ENCODE results near the gene IL1RAP.

The IL1RAP gene

DNA sequence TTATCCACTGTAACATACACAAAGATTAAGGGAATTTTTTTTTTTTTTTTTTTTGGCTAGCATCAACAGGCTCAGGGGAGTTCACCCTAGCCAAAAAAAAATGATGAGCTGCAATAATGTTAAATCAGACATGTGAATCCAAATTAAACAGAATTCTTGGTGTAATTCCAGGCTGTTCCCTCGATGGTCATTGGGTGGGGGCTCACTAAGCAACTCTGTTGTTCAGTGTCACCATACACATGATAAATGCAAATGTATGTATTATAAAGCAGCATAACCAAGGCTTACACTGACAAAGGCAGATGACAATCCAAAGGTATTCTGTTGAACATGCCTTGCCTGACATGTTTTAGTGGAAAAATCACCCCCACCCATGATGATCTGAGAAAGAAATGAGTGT is 29.0 kb downstream of the IL1RAP start:
- no peak for DNase-seq

DNA sequence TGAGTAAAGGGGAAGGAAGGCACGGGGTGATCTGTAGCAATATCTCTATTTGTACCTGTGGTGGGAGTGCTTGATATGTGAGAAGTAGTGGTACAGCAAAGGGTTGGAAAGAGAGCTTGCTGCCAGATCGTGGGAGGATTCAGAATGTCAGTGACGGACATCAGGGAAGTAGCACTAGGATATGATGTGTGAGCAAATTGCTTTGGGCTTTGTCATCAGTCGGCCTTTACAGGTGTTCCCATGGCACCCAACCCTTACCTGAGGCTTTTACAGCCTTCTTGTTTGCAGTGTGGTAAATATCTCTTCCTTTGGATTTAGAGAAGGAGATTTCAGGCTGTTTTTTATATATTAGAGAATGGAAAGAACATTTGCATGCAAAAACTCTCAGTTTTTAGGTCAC is 29.8 kb downstream of the IL1RAP start:
- no peak for DNase-seq

DNA sequence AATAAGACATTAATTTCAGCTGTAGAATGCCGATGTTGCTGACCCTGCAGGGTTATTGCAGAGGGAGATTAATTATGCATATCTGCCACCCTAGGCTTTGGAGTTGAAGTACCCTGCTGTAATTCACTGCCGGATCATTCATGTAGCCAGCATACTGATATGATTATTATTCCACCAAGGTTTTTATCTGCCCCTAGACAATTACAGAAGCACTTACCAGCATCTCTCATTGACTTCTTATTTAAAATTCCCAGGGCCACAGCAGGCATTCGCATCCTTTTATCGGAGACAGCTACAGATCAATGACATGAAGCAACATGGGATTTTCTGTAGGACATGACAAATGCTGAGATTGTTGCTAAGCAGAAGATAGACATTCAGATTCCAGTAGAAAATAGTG is 31.3 kb downstream of the IL1RAP start:
- no peak for DNase-seq

DNA sequence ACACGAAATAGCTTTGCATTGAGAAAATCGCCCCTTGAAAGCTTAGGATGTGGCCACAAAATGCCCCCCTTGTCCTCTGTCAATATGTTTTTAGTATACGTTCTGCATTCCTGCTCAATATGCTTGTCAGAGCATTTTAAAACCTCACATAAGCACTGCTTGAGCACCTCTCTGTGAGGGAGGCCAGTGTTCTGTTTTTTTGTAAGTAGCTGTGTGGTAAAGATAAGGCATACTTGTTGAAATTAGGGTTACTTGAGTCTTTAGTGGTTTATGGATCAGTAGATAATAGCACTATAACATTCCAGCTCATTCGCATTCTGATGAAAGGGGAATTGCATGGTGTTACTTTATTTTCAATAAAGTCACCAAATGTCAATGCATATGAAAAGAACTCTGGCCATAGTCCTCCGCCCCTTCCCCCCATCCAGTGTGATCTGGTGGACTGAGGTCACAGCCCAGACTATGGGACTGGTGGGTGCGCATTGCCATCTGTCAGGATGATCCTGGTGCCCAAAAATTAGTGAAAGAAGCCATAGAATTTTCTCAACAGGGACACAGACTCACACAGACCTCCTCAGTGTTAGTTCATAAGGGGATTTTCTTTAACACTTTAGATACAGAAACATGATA is 33.1 kb downstream of the IL1RAP start:
- DNase-seq = no peak

DNA sequence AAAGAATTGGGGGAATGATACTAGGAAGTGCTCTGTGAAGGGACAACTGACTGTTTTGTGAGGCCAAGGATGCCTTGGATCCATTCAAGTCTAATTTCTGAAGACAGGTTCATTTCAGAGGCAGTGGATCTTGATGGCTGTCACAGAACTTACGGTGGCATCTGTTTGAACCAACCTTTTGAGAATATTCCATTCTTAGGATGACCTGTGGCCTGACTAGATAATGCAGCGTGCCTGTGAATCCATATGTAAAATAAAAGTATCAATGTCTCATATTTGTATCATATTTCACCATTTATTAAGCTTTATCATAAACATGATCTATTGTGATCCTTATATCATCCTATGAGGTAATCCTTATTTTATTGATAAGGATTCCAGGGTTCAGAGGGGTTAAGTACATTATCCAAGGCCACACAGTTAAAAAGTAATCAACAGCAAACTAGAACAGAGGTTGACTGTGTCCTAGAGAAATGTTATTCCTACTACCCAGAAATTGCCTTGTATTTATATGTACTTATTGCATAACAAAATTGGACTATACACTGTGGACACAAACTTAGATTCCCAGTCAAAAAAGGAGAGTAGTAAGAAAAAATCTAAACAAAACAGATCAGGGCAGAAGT is 34.3 kb downstream of the IL1RAP start:
- DNase-seq = no peak

DNA sequence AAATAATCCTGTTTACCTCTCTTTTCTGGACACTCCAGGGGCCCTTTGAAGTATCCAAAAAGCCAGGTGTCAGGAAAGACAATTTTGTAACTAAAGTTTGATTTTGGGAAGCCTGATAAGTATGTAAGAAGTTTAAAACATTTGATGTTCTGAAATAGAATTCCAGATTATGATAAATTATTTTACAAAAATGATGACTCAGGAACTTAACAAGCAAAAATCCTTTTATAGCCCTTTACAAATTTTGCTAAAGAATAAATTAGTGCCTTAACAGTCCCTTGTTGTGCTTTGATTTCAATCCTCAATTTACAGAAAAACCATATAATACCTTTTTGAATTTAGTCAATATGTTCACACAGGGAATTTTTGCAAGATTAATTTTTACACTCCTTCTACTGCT is 38.1 kb downstream of the IL1RAP start:
- DNase-seq = no peak

DNA sequence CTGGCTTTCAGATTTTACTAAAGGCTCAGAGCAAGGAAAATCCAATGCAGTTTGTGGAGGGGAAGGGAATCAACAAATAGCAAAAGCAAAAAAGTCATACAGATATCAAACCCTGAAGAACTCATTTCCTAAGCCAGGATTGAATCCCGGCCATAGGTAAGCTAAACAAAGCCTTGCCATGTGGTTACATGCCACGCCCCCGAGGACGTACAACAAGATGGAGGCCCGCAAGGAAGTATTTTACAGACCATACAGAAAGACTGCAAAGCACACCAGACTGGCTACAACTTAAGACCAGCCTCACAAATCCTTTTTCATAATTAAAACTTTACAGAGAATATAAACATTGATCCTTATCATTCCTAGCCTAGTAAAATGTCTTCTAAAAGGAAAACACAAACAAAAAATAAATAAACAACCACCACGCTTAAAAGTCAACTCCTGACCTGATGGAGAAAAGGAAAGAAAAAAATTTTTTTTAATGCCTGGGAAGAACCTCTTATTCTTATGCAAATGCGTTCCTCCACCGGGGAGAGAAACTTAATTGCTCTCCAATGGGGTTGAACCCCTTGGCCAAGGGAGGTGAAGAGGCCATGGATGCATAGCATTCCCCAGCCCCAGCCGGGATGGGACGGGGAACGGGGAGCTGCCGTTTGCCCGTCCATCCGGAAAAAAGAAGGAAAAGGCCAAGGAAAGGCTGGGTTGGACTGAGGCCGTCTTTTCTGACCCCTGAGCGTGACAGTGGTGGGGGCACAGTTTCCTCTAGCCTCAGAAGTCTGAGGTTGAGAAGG is 39.3 kb downstream of the IL1RAP start:
- DNase-seq = no peak

DNA sequence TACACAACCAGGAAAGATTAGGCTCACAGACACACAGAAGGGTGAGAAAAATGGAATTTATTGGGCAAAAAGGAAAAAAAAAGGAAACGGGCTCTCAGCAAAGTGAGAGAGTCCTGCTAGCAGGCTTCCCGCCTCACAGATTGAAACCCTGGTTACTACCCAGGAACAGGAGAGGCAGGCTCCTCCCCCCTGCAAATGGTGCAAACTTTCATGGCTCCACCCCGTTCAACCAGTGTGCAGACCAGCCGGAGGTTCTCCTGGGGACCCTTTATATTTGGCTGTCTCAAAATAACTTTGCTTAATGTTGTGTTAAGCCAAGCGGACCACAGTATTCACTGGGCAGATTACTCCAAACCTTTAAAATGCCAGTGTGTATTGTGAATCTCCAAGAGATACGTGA is 40.3 kb downstream of the IL1RAP start:
- no peak for DNase-seq

DNA sequence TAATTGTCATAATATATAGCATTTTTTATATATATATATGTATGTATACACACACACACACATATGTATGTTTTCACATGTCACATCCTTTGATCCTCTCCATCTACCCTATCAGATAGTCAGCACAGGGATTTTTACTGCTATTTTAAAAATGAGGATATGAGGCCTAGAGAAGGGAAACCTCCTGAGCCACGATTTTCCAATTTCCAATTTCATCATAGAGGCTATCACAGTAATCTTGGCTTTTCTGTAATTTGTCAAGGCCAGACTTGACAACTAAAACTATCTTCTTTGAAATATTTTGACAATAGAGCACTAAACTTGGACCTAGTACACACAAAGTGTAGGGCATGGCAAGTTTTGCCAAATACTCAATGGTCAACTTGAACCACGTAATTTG is 42.5 kb downstream of the IL1RAP start:
- DNase-seq = no peak

DNA sequence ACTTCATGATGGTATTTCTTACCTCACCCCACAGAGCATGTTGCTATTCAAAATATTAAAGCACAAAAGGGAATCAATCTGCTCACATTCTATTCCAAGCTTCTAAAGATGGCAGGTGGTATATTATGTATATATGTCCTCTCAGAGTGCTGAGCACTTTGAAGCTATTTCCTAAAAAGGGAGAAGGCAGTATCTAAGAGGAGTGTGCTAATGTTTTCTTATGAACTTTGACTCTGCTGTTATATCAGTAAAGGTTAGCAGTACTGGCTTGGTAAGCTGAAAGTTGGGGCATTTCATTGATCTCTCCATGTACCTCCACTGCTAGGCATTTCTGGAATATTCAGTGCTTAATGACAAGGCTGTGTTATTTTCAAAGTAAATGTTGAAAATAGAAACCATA is 43.4 kb downstream of the IL1RAP start:
- no peak for DNase-seq

DNA sequence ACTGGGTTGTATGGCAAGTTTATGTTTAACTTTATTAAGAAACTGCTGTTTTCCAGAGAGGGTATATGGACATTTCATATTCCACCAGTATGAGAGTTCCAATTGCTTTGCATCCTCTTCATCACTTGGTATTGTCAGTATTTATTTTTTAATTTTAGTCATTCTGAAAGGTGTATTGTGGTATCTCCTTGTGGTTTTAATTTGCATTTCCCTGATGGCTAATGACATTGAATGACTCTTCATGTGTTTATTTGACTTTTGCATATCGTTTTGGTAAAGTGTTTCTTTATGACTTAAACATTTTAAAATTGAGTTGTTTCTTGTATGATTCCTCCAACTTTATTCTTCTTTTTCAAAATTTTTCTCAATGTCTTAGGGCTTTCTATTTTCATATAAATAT is 44.4 kb downstream of the IL1RAP start:
- no peak for DNase-seq

DNA sequence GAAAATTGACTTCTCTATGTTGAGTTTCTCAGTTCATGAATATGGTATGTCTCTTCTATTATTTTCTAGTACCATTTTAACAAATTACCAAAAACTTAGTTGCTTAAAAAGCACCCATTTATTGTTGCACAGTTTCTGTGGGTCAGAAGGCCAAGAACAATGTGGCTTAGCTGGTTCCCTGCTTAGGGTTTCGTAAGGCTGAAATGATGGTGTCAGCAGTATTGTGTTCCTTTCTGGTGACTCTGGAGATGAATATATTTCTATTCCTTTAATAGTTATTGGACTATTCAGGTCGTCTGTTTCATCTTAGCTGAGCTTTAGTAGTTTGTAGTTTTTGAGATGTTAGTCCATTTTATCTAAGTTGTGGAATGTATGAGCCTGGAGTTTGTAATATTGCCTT is 44.9 kb downstream of the IL1RAP start:
- no peak for DNase-seq

DNA sequence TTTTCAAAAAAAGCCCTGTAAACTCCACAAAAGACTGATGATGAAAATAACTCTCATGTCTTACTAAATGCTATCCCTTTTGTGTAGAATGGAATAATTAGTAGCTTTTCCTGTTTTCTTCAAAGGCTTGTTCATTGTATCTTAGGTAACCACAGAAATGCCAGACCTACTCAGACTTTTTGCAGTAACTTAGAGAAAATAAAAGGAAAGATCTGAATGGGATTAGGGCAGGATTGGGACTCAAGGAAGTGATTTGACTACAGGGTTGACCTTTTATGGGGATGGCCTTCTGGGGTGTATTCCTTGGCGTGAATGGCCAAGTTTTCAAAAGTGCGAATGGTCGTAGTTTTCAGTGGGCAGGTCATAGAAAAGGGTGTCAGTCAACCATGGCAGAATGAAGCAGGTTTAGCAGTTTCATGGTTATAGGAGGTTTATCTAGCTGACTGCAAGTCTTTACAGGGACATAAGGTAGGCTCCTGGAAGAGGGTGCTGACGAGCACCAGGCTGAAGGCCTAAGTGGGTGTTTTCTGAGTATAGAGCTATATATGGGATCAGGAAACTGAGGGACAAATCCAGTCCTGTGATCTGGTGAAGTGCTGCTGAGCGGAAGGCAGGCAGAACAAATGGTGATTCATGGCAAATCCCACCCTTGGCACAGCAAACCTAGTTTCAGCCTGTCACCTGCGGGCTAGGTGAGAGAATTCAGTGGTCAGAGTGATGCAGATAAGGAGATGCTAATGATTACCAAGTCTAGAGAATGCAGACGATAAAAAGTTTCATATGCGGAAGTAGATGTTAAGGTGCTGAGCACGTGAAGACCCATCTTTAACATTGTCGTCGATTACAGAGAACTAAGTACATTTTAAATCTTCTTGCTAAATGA is 46.4 kb downstream of the IL1RAP start:
- no peak for DNase-seq

DNA sequence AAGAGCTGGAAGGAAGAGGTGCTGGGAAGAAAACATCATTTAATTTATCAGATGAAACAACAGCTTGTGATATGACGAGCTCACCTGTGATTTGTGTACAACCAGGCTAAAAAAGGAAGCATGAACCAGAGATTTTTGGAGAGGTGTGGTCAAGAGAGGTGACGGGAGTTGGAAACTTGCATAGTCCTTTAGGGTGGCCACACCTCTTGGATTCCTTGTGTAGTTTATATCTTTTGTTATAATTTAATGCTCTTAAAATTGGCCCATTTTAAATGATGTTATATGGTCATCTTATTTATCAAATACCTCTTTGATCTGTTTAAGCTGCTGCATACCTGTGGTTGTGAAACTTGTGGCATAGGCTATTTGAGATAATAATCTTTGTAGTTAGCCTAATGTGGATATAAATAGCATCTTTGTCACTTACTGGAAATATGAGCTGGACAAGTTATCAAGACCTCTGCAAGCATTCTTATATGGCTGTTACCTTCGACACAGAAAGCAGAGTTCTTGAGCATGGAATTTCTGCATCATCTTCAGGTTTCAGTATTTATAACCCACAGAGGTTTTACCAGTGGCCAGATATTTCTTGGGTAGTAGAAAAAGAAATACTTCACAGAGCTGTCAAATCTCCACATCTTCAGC is 49.1 kb downstream of the IL1RAP start:
- DNase-seq = peak; percentile 21

DNA sequence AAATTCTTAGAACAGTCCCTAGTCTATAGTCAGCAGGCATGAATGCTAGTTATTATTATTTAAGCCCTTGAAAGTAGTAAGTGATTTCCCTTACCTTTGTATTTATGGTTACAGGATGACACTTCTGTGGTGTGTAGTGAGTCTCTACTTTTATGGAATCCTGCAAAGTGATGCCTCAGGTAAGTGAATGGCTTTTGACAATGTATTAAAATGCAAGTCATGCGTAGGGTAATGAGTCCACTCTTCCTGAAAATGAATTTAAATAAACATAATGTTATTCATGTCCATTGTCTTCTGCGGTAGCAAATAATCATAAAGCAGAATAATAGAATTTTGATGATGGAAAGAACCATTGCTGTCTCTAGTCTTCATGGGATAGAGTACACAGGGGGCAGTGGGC is 50.3 kb downstream of the IL1RAP start:
- DNase-seq = no peak

DNA sequence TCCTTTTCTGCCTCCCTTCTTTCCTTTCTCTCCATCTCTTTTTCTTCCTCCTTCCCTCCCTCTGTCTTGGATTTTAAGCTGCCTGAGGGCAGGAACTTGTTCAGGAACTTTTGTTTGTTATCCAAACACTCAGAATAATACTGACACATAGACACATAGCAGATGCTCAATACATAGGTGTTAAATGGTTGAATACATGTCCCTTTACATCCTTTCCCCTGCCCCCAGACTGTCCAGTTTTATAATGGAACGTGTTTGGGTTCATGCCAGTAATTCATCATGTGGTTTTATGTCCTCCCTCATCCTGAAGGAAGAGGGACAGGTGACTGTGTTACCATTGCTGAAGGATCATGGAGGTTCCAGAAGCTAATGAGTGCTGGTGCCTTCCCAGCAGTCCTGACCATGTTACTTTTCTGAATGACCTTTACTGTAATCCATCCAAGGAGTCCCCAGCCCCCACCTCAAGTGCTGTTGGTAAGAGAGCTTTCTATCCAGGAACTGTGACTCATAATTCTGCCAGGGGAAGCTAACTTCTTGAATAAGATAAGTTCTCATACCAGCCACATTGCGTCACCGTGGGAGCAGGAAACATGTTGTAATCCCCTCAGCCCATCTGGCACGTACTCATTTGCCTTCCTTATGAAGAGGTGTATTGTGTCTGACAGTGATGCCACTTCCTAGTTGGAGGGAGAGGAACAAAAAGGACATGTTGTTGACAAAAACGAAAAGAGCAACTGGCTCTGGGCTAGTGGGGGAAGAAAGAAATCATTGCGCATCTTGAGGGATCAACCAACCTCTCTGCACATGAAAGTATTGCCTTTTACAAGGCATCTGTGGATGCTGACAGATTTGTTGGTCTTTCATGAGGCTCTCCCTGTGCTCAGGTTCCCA is 52.4 kb downstream of the IL1RAP start:
- DNase-seq = peak; percentile 99

DNA sequence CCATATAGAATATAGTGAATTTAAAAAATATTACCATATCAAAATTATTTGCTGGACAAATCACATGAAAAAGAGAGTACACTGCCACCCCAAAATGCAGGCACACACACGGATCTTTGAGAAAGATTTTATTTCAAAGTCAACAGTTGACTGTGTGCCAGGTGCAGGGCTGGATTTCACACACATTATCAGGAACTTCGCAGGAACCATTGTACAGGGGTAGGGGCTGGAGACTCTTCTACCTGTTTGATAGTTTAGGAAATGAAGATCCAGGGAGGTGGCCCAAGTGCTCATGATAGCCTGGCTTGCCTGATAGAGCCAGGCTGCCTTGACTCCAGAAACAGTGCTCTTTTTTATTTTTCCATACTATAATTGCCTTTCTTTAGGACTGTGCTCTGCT is 54.2 kb downstream of the IL1RAP start:
- DNase-seq = no peak

DNA sequence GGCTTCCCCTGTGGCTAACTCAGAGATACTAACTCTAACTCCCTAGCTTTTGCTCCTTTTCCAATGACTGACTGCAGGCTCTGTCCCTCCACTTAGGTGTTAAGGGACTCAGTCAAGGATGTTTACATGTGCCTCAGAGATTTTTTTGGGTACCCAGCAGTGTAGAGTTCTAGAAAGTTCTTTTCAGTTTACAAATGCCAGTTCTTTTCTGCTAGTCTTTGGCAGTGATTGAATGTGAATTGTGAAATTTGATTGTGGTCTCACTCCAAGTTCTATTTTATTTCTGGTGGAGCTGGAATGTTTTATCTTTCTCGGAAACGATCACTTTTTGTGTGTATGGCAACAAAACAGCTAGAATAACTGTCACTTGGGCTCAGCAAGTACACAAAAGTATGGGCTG is 60.6 kb downstream of the IL1RAP start:
- no peak for DNase-seq

DNA sequence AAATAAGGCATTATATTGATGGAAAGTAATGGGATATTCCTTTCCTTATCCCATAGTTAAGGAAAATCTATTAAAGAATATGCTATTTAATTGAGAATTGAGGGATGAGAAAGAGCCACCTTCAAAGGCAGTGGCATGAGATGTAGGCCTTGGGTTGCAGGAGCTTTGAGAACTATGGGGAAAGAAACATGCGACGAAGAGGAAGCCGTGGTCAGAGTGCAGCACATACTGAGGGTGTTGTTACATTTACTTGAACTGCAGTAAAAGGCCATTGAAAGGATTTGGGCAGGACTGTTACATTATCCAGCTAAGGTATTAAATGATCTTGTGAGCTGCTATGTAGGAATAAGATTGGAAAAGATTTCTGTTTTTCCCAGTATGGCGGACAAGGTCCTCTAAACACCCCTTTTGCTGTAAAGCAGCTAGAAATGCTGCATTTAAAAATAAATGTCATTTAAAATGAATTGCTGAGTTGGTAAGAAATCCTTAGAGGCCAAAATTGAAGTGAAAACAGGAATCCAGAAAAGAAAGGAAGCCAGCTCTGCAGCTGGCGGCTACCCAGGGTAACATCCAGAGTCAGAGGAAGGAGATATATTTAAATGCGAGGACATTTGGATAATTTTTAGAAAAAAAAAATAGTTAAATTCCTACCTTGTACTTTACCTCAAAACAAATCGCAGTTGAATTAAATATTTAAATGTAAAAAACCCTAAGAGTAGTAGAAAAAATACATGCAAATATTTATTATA is 61.7 kb downstream of the IL1RAP start:
- no peak for DNase-seq

DNA sequence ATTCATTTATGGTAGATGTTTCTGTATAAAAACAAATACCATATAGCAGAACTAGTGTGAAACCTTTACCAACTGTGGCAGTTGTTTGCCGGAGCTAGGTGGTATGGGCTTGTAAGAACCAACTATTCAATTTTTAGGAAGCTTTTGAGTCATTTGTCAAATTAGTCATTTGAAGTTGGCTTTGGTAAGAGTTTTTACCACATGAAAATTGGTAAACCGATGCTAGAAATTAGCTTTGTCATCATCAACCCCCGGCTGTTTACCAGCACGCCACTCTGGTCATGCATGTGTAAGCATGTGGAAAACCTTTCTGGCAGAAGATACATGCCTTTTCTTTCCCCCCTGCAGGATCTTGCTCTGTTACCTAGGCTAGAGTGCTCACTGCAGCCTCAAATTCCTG is 63.3 kb downstream of the IL1RAP start:
- no peak for DNase-seq
